Activated CD8-positive, alpha-beta memory T cell treated with anti-CD3 and anti-CD28 coated beads for 48 hours (primary cell): Measurements from ENCODE around the gene NTRK2.

ENCODE experiments used
- DNase-seq, 3 experiments: peaks; one replicate each; pipeline ENCODE4 v3.0.0-alpha.2; 2020; ENCODE audit warnings: low read depth in 2 of 3, low spot score in 2 of 3

Gene NTRK2

DNA sequence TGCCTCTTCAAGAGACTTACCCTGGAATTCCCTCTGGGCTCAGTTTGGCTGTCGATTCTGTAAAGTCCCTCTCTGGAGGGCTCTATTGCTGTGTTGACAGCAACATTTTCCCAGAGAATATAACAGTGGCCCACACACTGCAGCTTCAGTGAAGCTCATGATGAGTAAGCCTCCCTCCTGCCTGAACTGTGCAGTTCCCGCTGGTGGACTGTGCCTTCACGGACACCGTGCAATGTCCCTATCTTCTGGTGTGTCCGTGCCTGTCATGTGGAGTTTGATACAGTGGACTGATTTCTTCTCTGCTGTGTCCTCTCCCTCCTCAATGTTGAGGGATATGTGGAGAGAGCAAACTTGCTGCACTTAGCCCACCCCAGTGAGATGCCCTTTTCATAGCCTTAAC, 109.0 kb downstream of the NTRK2 start:
- no peak for DNase-seq

DNA sequence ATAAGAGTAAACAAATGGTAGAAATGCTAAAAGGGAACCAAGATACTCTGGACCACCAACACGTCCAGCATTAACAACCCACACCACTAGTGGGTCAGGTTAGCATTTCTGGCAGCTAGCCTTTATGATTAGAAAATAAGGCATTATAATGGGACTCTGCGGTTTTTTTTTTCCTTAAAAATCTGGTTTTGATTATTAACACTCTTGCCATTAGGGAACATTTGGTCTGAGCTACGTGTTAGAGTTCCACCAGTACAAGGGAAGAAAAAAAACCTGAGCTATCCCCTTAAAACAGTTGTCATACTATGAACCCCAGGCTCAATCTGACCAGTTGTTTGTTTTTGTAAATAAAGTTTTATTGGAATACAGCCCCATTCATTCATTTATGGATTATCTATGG, 110.4 kb downstream of the NTRK2 start:
- DNase-seq: no peak

DNA sequence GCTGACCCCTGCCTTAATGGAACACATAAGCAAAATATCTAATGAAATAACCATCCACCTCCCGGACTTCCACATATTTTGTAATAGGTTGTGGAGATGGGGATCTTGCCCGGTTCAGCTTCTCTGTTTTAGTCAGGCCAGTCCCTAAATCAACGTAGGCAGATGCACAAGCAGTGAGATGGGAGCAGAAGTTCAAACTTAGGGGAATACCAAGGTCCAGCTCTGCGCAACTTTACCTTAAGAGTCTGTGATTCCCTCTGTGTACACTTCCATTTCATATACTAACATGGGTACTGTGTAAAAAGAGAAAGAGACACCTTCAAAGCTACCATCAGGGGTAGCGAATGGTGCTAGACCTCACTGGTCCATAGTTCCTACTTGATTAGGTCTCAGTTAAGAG, 110.9 kb downstream of the NTRK2 start:
- no peak for DNase-seq

DNA sequence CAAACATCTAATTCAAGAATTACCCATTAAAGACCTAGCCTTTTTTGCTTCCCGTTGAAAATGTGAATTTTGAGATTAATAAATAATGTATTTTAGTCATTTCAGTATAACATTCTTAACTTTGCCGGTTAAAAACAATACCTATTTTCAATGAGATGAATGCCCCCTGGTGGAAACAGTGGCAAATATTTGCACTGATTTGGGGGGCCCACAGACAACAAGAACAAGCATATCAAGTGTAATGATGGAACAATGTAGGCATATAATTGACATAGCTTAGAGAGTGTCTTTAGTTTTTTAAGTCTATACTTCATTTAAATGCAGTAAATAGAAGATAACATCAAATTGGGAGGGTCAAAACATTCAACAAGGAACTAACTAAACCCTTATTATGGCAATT, 111.9 kb downstream of the NTRK2 start:
- no peak for DNase-seq

GRCh38 chr9:84781931-84782866, 112.7 kb downstream of the NTRK2 start:
- no peak for DNase-seq

GRCh38 chr9:84785792-84786547, 116.4 kb downstream of the NTRK2 start:
- no peak for DNase-seq

DNA sequence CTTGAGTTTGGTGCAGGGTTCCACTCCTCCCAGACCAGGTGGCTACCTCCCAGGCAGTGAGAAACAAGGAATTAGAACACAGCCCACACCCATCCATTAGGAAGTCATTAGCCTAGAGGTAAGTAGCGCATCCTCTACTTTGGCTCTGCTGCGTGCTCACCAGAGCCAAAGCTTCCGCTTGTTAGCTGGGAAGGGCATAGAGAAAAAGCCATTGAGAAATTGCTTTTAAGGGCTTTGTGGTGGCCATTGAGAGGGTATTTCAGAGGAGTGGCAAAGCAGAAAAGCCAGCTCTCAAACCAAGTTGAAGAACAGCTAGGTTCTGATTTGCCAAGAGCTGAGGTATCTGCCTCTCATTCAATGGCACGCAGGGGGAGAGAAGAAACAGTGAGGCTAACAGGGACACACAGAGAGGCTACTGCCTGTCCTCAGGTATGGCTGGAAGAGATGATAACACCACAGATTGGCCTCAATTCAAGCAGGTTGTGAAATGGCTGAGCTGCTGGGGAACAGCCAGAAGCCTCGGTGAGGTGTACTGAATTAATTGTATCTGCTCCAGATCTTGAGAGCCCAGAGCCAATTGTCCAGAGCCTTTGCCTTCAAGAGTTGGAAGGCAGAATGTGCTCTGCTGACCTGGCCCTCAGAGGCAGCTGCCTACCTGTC, 119.4 kb downstream of the NTRK2 start:
- no peak for DNase-seq

DNA sequence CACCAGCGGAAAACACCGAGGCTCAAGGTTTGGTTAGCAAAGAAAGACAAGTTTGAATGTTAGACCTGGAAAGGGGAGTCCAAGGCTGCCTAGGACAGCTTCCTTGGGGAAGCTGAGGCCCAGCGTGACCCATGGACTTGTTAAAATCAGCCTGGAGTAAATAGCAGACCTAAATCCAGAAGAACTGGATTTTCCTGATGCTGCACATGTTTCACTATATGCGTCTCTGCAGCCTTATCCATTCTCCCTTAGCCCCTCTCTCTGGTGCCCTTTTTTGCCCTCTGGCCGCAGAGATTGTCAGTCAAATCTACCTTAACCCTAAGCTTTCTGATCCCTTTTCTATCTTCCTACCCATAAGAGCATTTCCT, 119.9 kb downstream of the NTRK2 start:
- DNase-seq: no peak

DNA sequence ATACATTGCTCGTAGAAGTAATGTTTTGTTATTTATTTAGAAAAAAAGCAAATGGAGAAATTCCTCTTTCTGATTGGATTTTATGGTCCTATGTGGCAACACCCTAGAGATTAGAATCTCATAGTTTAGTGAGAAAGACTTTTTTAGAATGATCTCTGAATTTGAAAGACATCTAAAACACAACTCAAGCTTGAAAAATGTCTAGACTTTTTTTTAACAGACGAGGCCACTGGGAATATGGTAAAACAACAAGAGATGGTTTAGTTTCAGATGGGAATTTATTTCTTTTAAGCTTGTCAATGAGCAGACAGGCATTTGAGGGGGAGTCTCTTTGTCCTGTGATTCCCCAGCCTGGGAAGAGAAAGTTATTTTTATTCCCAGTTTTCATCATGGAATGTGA, 122.1 kb downstream of the NTRK2 start:
- DNase-seq: no peak

- DNase-seq: no peak
Measured at GRCh38 chr9:84793251-84793650, 123.7 kb downstream of the NTRK2 start.

DNA sequence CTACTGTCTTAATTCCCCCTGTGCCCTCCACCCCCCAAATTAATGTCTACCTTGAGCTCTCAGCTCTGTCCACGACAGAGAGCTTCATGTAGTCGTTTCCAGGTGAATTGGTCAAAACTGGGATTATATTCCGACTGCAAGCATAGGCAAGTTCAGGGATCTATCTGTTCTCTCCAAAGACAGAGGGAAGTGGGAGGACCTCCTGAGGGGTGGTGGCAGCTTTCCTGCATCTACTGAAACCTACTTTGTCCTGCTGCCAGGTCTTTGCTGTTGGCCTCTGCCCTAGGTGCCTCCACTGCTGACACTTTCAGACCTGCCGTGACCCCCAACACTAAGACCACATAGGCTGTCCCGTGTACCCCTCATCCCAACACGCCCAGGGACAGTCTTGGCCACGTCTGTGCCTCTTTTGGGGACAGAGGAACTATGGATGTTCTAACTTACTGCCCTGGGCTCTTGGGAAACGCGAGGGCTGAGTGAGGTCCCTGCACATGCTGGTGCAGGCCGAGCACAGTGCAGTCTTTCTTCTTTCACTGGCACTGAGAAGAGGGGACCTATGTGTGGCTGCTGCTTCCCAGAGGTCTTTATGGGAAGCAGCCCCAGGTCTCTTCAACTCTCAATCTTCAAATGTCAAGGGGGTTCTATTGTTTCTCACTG, 125.6 kb downstream of the NTRK2 start:
- no peak for DNase-seq

GRCh38 chr9:84796404-84796803, 126.9 kb downstream of the NTRK2 start:
- DNase-seq: no peak

- no peak for DNase-seq
Measured at GRCh38 chr9:84799251-84799650, 129.7 kb downstream of the NTRK2 start.

GRCh38 chr9:84804951-84805694, 135.6 kb downstream of the NTRK2 start:
- DNase-seq: no peak

DNA sequence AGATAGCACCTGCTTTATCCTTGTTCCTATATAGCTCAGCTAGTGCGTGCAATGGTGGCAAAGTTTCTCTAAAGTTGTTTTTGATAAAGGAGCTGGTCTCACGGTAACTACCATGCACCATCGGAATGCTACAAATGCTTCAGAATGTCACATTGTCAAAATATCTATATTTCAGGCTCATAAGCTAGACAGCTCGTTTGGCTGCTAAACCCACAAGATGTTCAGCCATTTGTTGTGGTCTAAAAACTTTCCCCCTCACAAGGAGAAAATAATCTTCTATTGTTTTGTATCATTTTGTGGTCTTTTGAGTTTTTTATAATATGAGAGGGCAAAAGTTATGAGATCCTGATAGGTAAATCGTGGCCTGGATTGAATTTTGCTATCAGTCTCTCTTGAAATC, 137.9 kb downstream of the NTRK2 start:
- no peak for DNase-seq

GRCh38 chr9:84807870-84808390, 138.4 kb downstream of the NTRK2 start:
- no peak for DNase-seq

DNA sequence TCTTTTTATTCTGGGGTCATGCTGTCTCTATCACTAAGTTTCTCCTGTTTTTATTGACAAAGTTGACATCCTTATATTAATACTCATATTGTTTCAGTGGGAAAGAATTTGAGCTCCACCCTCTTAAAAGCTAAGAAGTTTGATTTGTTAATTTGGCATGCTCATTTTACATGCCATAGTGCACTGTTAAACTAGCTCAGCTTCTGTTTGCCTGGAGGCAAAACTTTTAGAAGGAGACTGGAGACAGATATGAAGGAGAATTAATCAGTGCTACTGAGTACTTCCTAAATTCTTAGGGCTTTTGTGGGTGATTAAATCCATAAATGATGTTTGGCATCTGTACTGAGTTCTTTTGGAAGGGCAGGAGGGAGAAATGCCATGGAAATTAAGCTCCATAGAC, 138.9 kb downstream of the NTRK2 start:
- no peak for DNase-seq

DNA sequence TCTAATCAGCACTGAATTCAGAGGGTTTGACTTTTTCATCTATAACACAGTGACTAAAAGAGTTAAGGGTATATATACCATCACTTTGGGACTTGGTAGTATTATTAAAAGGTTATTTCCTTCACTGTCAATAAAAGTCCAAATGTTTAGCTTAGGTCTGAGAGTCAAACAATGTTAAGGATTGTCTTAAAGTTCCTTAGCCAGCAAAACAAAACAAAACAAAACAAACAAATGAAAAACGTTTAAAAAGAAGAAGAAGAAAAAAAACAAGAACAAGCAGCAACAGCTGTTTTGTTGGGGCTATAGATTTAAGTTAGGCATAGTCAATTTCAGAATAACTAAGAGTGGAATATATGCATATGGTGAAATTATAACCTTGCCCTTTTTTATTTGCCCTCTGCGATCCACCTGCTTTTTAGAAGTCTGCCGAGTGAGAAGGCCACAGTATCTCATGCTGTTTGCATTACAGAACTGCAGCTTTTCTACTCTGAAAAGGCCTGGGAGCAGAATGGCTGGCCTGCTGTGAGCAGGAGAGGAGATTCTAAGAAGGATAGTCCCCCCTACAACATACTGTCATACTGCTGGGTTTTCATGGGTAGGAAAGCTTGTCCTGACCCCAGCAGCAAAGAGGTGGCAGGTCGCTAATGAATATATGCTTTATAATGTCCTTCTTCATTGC, 141.7 kb downstream of the NTRK2 start:
- no peak for DNase-seq

DNA sequence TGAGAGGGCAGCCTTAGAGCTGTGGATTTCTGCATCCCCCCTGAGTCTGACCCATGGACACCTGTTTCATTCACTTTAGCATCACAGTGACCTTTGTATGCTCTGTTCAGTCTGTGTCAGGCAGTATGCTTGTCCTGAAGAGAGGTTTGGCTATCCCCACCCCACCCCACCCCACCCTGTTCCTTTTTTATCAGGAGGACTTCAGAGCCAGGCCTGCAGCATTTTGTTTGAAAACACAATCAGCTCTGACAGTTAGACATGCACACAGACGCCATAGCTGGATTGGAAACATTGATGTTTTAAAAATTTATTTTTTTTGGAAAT, 142.2 kb downstream of the NTRK2 start:
- DNase-seq: no peak

DNA sequence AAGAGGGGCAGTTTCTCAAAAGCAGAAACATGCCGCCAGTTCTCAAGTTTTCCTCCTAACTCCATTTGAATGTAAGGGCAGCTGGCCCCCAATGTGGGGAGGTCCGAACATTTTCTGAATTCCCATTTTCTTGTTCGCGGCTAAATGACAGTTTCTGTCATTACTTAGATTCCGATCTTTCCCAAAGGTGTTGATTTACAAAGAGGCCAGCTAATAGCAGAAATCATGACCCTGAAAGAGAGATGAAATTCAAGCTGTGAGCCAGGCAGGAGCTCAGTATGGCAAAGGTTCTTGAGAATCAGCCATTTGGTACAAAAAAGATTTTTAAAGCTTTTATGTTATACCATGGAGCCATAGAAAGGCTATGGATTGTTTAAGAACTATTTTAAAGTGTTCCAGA, 142.8 kb downstream of the NTRK2 start:
- DNase-seq: no peak
